ENCODE data around the gene TMEM151B.
A peak's percentile ranks its signal among the peaks of the same experiment; 100 is the strongest.
"Not testable (repeated sequence)": the region's sequence is repeated elsewhere in the genome, so short reads cannot be mapped to it uniquely, and the experiment has no call there.

TMEM151B gene

GRCh38 chr6:44339763-44340625, 69.7 kb downstream of the TMEM151B start:
- DNase-seq, result peak; percentile 4

- no peak for DNase-seq
Measured at GRCh38 chr6:44341095-44341890, 71.0 kb downstream of the TMEM151B start.

- DNase-seq, result no peak
Measured at GRCh38 chr6:44342052-44342451, 71.8 kb downstream of the TMEM151B start.

GRCh38 chr6:44342489-44342888, 72.2 kb downstream of the TMEM151B start, which contains the start of gene SPATS1:
Gene SPATS1 (plus strand): TSS chr6:44342650. CDS start chr6:44343096, 446 bp downstream.
- no peak for DNase-seq

- not testable (repeated sequence) for DNase-seq
Measured at GRCh38 chr6:44346818-44347217, 76.6 kb downstream of the TMEM151B start.

GRCh38 chr6:44349904-44350649, 79.8 kb downstream of the TMEM151B start:
- DNase-seq, result no peak

GRCh38 chr6:44350650-44350994, 80.4 kb downstream of the TMEM151B start:
- DNase-seq, result not testable (repeated sequence)

GRCh38 chr6:44352259-44352658, 82.0 kb downstream of the TMEM151B start:
- no peak for DNase-seq

- DNase-seq, result no peak
Measured at GRCh38 chr6:44353336-44353735, 83.1 kb downstream of the TMEM151B start.

- no peak for DNase-seq
Measured at GRCh38 chr6:44355640-44356039, 85.4 kb downstream of the TMEM151B start.

- DNase-seq, result no peak
Measured at GRCh38 chr6:44356487-44356886, 86.2 kb downstream of the TMEM151B start.
